NCI-H2029 (cell line): Measurements from ENCODE around the gene SNCAIP.
"Not testable (repeated sequence)": the region's sequence is repeated elsewhere in the genome, so short reads cannot be mapped to it uniquely, and the experiment has no call there.

Source experiments
- DNase-seq: peaks from one replicate; lab custom pipeline; 2025; lab: John Stamatoyannopoulos, UW

SNCAIP gene

DNA sequence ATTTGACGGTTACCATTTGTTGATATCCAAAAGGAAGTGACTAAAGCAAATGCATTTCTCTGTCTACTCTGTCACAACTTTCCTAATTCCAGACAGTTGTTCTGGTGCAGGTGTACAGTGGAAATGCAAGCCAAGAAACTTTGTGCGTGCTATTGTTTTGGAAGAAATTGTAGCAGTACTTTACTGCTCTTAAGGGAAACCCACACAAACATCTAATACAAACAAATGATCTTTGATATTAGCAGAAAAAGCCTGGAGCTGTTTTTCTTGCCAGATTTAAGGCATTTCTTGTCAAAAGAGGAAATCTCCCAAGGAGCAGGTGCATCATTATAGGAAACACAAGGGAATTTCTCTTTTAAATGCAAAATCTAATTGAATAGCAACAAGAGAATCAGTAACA is 2.0 kb downstream of the SNCAIP start:
- no peak for DNase-seq

DNA sequence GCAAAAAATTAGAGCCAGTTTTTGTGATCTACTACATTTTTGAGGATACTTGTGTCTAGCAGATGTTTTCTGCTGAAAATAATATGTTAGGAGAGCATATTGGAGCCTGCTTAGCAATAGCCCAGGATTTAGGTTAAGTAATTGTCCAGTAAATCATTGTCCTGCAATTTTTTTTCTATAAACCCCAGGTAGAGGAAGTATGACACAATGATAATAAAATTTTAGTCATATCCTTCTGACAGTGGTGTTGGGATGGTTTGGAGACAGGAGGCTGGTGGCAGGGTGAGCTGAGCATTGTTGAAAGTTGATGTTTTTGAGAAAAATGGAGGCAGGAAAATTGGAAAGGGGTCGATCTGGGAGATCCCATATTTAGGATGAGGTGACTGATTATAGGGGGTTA is 3.5 kb downstream of the SNCAIP start:
- no peak for DNase-seq

DNA sequence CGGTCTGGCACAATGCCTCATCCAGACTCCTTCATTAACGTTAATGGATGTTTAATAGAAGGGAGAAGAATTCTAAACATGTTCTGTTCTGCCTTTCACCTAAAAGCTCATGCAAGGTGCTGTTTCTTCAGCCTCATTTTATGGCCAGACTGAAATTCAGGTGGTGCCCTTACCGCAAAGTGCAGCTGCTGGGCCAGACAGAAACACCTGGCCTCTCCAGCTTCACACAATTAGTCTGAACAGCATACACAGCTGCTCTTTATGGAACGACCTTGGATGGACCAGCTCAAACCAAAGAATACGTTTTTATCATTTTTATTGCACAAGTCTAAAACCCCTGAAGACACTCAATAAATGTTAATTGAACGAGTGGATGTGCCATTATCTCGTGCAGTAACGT is 4.6 kb downstream of the SNCAIP start:
- peak; percentile 89 for DNase-seq

DNA sequence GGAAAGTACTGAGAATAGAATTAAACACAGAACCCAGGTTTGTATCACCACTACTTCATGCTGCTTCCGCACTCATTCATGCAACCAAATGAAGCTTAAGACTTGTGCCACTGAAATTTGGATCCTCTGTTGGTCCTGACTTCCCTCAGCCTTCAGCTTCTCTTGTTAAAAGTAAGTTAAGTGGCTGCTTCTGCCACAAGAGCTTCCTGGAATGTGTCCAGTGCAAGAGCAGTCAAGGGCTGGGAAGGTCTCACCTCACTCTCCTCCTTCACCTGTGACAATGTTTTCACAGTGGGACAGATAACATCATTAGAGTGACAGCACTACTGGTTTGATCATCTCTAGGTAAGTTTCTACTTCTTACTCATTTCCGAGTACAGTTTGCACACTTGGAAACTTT is 7.9 kb downstream of the SNCAIP start:
- peak; percentile 65 for DNase-seq

DNA sequence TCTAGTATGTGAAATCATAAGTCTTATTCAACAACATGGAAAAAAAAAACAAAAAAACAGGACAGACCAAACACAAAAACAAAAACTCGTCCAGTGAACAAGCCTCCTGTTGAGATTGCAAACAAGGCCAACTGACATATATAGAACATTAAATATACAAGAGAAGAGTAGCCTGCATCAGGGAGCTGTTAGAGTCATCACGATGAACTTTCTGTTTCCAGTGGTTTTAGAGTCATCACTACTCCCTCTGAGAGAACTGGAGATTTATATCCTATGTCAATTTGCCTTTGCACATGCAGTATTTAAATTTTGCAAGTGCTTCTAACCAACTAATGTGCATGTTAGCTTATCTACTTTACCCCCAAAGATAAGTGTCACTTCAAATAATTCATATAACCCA is 9.9 kb downstream of the SNCAIP start:
- no peak for DNase-seq

DNA sequence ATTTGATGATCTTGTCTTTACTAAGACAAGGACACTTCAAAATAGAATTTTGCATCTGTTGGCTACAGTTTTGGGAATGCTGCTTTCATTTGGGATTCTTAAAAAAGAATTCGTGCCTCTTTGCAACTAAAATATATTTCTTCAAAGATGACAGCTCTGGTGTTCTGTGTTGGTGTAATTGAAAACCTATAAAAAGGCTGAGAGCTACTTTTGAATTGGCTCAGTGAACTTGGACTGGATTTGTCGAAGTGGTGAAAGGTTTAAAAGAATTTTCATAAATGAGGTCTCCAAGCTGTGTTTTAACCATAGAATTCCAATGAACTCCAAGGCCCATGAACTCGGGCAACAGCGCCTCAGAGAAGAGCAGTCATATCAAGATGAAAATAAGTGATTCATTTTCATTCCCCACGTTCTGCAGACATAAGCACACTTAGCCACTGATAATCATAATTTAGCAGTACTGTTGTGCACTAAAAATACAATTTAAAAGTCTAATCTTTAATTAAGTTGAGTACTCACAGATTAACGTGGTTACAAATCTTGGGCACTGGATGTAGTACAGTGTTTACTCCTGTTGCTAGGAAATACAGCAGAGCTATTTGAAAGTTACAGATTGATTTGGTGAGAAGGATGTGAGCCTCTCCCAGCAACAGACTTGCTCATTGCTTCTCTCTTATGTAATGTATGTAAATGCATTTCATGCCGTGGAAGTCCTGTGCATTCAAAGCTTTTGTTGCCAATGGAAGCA is 10.9 kb downstream of the SNCAIP start:
- no peak for DNase-seq

DNA sequence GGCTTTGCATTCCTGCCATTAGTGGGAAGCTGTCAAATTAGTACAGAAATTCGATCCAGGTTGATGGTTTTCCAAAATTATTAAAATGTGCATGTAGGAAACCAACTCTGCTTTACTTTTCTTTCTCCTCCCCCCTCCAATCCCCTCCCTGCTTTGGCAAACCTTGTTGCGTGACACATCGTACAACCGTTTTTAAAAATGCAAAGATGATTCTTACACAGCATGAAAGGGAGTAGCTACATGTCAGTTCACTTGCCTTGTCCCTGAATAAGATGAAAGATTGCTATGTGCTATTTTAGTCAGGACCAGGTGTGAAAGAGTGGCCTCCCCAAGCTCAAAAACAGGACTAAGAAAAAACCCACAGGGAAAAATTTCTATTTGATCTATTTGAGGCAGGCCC is 11.7 kb downstream of the SNCAIP start:
- no peak for DNase-seq

DNA sequence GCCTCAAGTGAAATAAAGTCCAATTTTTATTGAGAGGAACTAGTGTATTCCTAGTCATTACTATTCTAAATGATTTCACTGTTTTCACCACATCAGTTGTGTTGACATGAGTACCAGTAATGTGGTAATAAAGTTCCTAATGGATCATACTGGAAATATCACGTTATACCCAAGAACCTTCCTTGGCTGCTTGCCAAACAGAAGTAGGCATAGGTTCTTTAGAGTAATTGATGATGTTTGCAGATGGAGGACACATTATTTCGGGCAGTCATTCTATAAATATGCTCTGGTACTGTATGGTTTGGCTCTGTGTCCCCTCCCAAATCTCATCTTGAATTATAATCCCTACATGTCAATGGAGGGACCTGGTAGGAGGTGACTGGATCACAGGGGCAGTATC is 15.1 kb downstream of the SNCAIP start:
- DNase-seq = peak; percentile 34

DNA sequence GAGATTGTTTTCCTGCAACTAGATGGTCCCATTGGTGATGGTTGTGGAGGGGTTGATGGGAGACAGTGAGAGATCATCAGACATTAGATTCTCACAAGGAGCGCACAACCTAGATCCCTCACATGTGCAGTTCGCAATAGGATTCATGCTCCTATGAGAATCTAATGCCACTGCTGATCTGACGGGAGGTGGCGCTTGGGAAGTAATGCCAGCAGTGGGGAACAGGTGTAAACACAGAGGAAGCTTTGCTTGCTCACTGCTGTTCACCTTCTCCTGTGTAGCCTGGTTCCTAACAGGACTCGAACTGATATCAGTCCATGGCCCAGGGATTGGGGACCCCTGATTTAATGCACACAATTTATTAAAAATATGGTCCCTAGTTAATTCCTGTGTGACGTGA is 18.8 kb downstream of the SNCAIP start:
- DNase-seq = no peak

DNA sequence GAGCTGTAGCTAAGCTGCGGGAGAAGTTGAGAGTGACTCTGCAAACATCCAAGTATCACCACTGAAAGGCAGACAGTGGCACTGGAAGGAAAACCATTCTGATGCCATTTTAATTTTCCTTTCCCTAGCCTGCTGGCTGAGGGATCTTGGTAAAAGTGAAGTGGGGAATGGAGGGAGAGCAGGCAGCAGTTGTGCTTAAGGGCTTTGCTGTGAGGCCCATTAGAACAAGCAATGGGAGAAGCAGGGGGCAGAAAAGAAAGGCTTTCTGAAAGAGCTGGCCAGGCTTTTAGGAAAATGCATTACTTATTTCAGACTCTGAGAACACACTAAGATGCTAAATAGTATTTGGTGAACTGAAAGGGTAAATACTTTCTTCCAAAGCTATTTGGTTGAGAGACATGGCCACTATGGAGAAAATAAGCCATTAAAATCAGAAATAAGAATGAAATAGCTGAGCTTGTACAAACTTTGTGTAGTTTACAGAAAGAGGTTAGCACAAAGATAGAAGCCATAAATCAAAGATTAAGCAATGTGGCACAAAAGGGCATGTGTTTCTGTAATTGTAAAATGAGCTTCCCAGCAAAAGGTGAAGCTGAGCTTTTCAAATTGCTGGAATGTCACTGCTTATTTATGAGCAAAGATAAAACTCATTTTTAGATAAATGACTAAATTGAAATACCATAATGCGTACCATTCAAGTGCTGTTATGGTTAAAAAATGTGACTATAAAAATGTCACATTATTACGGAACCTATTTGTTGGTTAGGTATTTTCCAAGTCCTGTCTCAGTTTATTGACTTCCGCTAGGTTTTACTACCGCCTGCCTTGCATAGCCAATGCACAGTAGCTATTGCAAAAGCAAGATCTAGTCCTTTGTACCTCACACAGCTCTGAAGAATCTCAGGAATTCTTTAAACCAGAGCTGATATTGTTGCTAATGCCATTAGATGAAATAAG is 20.8 kb downstream of the SNCAIP start:
- DNase-seq = no peak

DNA sequence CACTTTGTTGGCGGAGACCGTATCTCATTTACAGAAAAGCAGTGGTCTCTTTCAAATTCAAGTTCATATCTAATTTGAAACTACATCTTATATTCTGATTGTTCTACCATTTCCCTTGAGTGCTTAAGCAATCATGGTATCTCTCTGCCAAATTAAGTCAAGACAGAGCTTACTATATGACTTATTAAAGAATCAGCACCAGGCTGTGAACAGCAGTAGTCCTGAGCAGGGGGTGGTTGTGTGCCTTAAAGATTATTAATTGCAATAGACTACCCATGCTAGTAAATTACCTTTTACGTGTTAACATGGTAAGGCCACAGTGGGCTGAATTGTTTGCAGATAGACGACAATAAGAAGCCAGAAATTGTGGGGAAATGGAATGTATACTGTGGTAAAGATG is 21.5 kb downstream of the SNCAIP start:
- no peak for DNase-seq

DNA sequence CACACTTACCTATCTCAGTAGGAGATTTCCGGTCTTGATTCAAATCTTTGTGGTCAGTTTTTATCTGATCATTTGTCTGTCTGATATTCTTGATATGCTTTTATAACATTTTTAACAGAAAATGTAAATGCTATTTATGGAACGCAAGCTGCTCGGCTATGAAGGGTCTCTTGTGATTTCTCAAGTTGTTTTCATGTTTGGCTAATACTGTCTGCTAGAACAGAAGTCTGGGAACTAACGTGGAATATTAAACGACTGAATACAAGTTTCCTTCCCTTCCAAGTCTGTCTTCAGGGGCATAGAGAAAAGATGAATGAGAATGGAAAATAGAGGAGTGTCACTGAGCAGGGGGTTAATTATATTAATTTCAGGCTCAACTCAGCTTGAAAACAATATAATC is 27.6 kb downstream of the SNCAIP start:
- DNase-seq = no peak

DNA sequence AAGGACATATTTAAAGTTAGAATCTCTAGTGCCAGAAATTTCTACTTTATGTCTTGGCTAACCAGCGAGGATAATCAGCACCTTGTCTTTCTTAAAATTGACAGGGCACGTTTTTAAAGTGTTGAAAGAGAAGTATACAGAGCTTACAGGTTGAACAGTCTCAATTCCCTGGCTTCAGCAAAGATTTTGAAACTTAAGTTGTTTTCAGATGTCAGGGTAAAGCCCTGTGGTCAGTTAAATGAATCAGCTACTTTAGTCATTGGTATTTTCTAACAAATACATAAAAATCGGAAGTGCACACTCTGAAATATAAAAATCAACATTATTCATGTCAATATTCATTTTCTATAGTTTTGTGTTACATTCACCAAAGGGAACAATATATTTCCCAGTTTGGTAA is 29.1 kb downstream of the SNCAIP start:
- no peak for DNase-seq

DNA sequence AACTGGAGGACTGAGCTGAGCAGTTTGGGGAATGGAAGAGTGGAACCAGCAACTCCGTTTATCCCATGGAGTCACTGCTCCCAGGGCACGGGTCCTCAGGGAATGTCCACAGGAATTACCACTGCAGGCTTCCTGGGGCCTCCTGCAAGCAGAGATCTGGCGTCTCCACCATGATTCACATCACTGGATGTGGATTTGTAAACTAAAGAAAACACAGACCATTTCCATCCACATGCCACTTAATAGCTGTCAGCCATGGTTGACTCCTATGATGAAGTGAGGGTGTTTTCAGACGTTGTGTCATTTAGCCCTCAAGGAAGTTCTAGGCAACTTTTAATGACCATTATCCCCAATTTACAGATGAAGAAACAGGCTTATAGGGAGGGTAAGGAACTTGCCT is 30.2 kb downstream of the SNCAIP start:
- DNase-seq = no peak

DNA sequence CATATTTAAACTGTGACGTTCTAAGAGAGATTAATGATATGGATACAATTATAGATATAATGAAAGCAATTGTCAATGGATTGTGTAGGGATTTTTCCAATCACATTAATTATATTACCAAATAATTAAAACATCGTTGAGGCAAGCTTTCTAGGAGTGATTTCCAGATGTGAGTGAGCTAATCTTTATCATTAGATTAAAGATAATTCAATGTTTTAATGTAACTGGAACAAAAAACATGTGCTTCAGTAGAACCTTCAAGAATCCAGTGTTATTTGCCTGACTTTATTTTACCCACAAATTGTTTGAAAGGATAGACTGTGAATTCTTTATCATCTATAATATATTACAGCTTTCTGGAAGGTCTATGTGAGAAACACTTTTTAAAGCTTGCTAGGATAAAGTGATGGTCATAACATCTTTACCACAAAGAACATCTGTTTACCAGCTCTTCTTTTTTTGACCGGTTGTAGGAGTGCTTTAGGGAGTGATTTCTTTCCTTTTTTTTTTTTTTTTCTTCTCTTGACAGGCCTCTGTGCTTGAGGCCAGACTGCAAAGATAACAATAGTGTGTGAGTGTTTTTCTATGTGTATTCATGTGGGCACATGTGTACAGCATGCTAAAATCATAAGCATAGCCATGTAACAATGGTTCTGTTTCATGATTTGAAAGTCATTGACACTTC is 35.0 kb downstream of the SNCAIP start:
- DNase-seq = no peak

DNA sequence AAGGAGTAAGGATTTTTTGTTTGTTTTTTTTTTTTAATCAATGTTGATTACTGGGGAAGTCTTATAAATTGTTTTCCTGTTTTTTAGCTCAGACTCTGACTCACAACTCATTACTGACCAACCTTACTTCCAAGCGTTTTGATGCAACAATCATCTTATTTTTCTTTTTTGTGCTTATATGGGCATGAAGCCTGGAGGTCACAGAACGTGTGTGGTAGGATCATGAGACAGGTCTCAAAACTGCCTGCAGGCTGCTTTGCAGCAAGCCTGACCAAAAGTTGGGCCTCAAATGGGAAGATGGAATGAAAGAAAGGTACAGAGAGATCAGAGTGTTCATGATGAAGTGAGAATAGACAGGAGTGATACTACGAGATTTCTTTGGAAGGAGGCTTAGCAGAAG is 38.5 kb downstream of the SNCAIP start:
- DNase-seq = no peak

DNA sequence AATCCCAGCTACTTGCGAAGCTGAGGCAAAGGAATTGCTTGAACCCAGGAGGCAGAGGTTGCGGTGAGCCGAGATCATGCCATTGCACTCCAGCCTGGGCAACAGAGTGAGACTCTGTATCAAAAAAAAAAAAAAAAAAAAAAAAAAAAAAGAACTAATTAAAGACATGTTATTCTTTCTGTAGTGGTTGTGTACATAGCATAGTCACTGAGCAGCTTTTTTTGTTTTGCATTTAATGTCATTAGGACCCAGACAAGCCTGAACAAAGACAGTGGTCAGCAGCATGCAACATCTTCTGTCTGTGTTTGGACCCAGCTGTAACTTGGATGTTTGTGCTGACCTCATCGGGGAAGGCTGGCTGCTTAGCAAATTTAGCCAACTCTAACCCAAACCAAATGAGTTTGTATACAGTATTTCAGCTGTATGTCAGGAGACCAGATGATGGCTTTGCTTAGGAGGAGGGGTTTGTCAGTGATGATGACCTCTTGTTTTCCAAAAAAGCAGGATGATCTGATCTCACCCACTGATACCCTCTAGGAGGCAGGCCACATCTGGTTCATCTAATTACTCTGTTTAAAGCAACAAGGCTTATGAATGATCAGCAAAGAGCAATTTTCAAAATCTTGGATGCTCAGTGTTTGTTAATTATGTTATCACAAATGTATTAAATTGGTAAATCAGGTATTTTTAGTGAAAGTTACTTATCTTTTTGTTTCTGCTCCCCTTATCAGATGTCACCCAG is 39.5 kb downstream of the SNCAIP start:
- no peak for DNase-seq

DNA sequence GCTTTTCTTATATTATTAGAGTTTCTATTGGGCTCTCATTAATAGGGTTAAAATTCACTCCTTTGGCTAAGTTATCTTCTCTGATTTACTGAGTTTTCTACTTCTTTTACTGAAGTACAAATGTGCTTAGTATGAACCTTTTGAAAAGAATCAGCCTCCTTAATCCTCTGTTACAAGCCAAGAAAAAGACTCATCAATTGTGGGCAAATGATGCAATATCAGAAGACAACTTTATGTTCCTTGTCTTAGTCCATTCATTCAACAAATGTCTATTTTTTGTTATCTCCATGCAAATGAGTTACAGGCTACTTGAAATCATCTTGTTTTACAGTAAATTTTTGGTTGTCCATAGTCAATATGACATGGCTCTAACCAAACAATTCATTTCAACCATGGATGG is 40.3 kb downstream of the SNCAIP start:
- no peak for DNase-seq

DNA sequence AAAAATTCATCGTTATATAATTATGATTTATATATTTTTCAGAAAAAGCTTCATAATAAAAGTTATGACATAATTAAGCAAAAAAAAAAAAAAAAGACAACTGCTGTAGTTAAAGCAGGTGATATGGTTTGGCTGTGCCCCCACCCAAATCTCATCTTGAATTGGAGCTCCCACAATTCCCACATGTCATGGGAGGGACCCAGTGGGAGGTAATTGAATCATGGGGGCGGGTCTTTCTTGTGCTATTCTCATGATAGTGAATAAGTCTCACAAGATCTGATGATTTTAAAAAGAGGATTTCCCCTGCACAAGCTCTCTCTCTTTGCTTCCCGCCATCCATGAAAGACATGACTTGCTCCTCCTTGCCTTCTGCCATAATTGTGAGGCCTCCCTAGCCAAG is 41.3 kb downstream of the SNCAIP start:
- DNase-seq = not testable (repeated sequence)

DNA sequence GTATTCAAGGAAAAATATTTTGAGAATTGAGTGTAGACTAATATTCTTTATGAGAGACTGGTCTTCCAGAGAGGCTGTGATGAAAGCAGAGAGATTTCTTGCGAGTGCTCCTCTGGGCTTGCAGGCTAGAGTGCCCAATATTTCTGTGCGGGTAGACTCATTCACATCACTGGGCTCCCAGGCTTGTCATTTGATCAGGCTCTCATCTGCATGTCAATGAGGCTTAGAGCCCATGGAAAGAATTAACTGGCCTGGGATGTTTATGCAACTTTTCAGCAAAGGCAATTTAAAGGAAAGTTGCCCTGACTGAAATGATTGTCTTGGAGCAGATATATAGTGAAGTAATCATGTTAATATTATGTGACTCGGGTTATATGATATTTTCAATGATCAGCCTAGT is 42.3 kb downstream of the SNCAIP start:
- DNase-seq = no peak

DNA sequence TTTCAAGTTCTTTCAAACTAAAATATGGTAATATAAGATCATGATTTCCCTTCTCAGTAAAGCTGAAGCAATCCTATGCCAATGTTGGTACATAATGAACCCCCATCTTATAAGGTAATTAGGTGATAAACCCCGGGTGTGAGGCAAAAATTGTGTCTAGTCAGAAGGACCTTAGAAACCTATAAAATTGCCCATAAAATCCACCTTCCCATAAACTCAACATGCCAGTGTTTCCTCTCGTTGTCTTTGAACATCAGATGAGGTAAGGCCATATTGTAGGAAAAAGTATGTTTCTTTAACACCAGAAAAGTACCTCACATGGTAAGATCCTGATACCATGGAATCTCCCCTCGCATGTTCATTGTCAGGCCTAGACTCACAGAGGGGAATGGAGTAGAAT is 43.3 kb downstream of the SNCAIP start:
- no peak for DNase-seq

DNA sequence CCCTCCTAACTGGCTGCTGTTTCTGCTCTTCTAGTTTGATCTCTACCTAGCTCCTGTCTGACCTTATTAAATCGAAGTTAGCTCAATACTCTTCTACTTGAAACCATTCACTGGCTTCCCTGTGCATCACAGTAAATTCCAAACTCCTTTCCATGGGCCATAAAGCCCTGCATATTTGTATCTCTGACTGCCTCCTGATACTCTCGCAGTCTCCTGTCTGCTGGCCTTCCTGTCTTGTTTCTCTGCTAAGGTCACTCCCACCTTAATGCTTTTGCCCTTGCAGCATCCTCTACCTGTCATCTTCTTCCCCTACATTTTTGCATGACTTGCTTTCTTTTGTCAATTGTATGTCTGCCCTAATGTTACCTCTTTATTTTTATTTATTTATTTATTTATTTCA is 44.8 kb downstream of the SNCAIP start:
- DNase-seq = no peak
